Transverse colon (tissue), 4 donors: ENCODE data around the gene STXBP4. TPM values are rescaled to one million over a fixed set of nuclear protein-coding genes. Genes with fewer than 3 reads are reported as not detected.

Experiments used
- DNase-seq: peaks from one replicate; pipeline ENCODE4 v3.0.0-alpha.2; 2019
- H3K27ac ChIP-seq, 4 donors: fragments of 200-600 bp; sonication (generic); 2 replicates each; pipeline ENCODE4 v1.5.1; 2016 to 2018; ENCODE audit warnings: inconsistent platforms in 4 of 4
- H3K27me3 ChIP-seq: fragments of 200-600 bp; sonication (generic); 2 replicates; pipeline ENCODE4 v1.5.1; 2017; ENCODE audit warnings: inconsistent platforms
- H3K36me3 ChIP-seq, 4 donors: fragments of 200-600 bp; sonication (generic); 2 replicates each; pipeline ENCODE4 v1.5.1; 2017 to 2019; ENCODE audit warnings: inconsistent platforms in 4 of 4
- H3K4me1 ChIP-seq, 4 donors: fragments of 200-600 bp; sonication (generic); 2 replicates each; pipeline ENCODE4 v1.5.1; 2017 to 2020; ENCODE audit warnings: inconsistent platforms in 4 of 4
- H3K4me3 ChIP-seq, 4 donors: fragments of 200-600 bp; sonication (generic); 1 replicate in 1 of 4; 2 replicates in 3 of 4; pipeline versions ENCODE4 v1.5.1 to v1.6.1; 2017 to 2019; ENCODE audit warnings: inconsistent platforms in 4 of 4
- H3K9me3 ChIP-seq, 2 donors: fragments of 200-600 bp; sonication (generic); 2 replicates each; pipeline ENCODE4 v1.5.1; 2017 to 2019; ENCODE audit warnings: inconsistent platforms in 2 of 2
- EP300 ChIP-seq: sonication (generic); formaldehyde crosslinking; IDR thresholded peaks from one replicate; pipeline ENCODE4 v1.6.1; 2017; ENCODE audit warnings: antibody characterized with exemption, low read depth
- POLR2A ChIP-seq: fragments of 450-650 bp; IDR thresholded peaks from one replicate; pipeline ENCODE4 v1.6.1; 2016; ENCODE audit warnings: antibody characterized with exemption, mild to moderate bottlenecking, moderate library complexity
- POLR2AphosphoS5 ChIP-seq, 3 donors: sonication (generic); formaldehyde crosslinking; IDR thresholded peaks; one replicate each; pipeline ENCODE4 v1.6.1; 2016; ENCODE audit warnings: antibody characterized with exemption in 3 of 3
- WGBS, 2 donors: methylation state at CpG; one replicate each; pipeline ENCODE4 v1.1.5; 2018; ENCODE audit warnings: low coverage in 1 of 2; 5-methylcytosine and 5-hydroxymethylcytosine counted together
- in situ Hi-C, 4 donors: fragments of 200-750 bp; cut with MboI; loops; one replicate each; pipeline versions ENCODE4 v1.15.0 to v1.15.1; 2017; ENCODE audit warnings: low sequenced_read_pairs in 3 of 4, low pct_ligation_motif_present in 1 of 4, low pct_unique_long_range_greater_than_20kb in 1 of 4
- intact Hi-C: fragments of 100-400 bp; cut with DNase I; formaldehyde crosslinking; loops from one replicate; pipeline ENCODE4 v1.15.1; 2023; ENCODE audit warnings: low total_unique reads
- total RNA-seq, 4 donors: library from RNA; depleted of rRNA; stranded (reverse); fragments of >200 nt; gene quantifications; one replicate each; pipeline ENCODE4 v1.1.0, GENCODE V29; 2016
- TF ChIP-seq, protein P1 (sequence below), 5 experiments: fragments of 200-600 bp in 3 of 5; fragments of 450-650 bp in 2 of 5; sonication (generic) in 3 of 5; IDR thresholded peaks; 1 replicate in 2 of 5; 2 replicates in 3 of 5; pipeline ENCODE4 v1.5.1; 2016 to 2017; ENCODE audit warnings: antibody characterized with exemption in 5 of 5, inconsistent platforms in 3 of 5, mild to moderate bottlenecking in 2 of 5, moderate library complexity in 1 of 5

Gene STXBP4
- total RNA-seq, 4 donors from 2014 or later = 1.4 to 16.2 (median 4.4) TPM

DNA sequence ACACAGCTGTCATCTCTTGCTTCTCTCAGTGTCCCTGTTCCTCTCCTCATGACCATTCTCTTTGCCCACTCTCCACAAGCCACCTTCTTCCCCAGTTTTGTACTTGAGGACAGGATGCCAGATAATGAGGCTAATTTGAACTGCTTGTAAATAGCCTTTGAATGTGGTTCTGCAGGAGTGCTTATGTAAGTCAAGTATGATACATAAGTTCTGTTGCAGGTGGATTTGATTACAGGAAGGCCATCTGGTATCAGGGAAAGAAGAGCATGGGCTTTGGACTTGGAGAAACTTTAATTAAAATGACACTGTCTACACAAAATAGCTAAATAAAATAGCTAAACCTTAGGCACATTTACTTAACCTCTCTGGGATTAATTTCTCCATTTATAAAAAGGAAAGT, 176.0 kb downstream of the STXBP4 start:
- in situ Hi-C loops (no loop called here), intact Hi-C loops (no loop called here)
- no peak for TF ChIP-seq EP300
- TF ChIP-seq, protein P1, sequence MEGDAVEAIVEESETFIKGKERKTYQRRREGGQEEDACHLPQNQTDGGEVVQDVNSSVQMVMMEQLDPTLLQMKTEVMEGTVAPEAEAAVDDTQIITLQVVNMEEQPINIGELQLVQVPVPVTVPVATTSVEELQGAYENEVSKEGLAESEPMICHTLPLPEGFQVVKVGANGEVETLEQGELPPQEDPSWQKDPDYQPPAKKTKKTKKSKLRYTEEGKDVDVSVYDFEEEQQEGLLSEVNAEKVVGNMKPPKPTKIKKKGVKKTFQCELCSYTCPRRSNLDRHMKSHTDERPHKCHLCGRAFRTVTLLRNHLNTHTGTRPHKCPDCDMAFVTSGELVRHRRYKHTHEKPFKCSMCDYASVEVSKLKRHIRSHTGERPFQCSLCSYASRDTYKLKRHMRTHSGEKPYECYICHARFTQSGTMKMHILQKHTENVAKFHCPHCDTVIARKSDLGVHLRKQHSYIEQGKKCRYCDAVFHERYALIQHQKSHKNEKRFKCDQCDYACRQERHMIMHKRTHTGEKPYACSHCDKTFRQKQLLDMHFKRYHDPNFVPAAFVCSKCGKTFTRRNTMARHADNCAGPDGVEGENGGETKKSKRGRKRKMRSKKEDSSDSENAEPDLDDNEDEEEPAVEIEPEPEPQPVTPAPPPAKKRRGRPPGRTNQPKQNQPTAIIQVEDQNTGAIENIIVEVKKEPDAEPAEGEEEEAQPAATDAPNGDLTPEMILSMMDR (IDR thresholded peaks at IDR 0.05) = no peak
- no peak for TF ChIP-seq POLR2AphosphoS5 (IDR thresholded peaks at IDR 0.05)
- no peak for TF ChIP-seq POLR2A
- Histone ChIP-seq H3K27ac (no peak overlapping the region), H3K27me3 (no peaks in the 10 kb centered on the region), H3K36me3 (no peaks in the 10 kb centered on the region), H3K4me3 (no peak overlapping the region), H3K9me3 (no peaks in the 10 kb centered on the region), H3K4me1 (no peaks in the 10 kb centered on the region)
- no peak for DNase-seq

DNA sequence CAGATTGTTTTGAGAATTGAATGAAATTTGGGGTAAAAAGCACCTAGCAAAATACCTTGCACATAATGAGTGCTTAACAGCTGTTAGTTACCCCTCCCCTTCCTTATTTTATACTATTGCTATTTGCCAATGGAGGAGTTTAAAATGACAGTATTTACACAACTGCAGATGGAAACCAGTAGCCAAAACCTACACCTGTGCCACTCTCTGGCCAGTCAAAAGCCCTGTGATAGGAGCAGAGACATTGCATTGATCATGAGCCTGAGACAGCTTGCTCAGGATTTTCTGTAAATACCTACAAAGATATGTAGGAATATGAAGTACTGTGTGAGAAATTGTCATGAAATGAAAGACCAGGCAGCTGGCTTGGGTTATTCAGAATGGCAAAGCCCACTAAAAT, 180.9 kb downstream of the STXBP4 start:
- no peak for TF ChIP-seq EP300
- no peak for DNase-seq
- intact Hi-C loops (no loop called here), in situ Hi-C loops (no loop called here)
- Histone ChIP-seq H3K4me3 (no peak overlapping the region), H3K4me1 (no peaks in the 10 kb centered on the region), H3K27ac (no peak overlapping the region), H3K36me3 (no peaks in the 10 kb centered on the region), H3K9me3 (no peaks in the 10 kb centered on the region), H3K27me3 (no peaks in the 10 kb centered on the region)

DNA sequence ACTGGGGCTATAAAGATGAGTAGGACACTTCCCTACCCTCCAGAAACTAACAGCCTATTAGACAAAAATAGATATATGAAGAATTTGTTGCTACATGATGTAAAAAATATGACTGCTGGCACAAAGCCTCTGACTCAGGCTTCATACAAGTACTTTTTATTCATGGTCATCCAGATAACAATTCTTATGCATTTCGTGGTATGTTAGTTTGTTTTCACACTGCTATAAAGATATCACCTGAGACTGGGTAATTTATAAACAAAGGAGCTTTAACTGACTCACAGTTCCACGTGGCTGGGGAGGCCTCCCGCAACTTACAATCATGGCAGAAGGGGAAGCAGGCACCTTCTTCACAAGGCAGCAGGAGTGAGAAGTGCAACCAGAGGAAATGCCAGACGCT, 183.7 kb downstream of the STXBP4 start:
- H3K27me3 ChIP-seq = no peaks in the 10 kb centered on the region
- no peak overlapping the region for H3K27ac ChIP-seq
- no peaks in the 10 kb centered on the region for H3K4me1 ChIP-seq
- no peak for TF ChIP-seq POLR2AphosphoS5 (IDR thresholded peaks at IDR 0.05)
- TF ChIP-seq, protein P1 (IDR thresholded peaks at IDR 0.05) = no peak
- no peak for TF ChIP-seq POLR2A
- TF ChIP-seq EP300 = no peak
- no peak overlapping the region for H3K4me3 ChIP-seq
- no peaks in the 10 kb centered on the region for H3K36me3 ChIP-seq
- in situ Hi-C loops (loop anchor here in 1 of 4 donors (25.0 kb wide), 1 partner anchor 90 kb away; no protein-coding TSS in a partner anchor), intact Hi-C loops (no loop called here)
- H3K9me3 ChIP-seq = no peaks in the 10 kb centered on the region
- DNase-seq = no peak
- 58% methylated on average over 4 of the region's 4 CpGs; no CpG with 5 or more reads in 1 of the 2 donors for WGBS, 2 donors

DNA sequence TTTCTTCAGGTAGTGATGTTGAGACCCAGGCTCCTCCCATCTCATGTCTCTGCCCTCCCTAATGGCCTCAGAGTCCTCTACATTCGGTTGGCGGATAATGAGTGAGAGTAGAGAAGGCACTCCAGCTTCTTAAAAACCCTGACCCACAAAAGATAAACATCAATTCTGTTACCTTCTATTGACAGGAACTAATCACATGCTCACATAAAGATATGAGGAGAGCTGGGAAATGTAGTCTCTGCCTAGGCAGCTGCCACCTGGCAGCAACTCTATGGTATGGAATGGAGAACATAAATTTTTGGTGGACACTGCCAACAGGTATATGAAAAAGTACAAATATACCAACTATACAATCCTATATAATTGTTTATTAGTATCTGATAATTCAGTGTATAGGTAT, 185.5 kb downstream of the STXBP4 start:
- Histone ChIP-seq H3K36me3 (no peaks in the 10 kb centered on the region), H3K4me3 (no peak overlapping the region), H3K9me3 (no peaks in the 10 kb centered on the region), H3K27me3 (no peaks in the 10 kb centered on the region), H3K27ac (no peak overlapping the region), H3K4me1 (no peaks in the 10 kb centered on the region)
- TF ChIP-seq, protein P1 (IDR thresholded peaks at IDR 0.05) = no peak
- TF ChIP-seq EP300 (no peak), POLR2AphosphoS5 (IDR thresholded peaks at IDR 0.05) (no peak), POLR2A (no peak)
- no peak for DNase-seq
- 92 to 100% methylated on average over 1 to 2 of the region's 2 CpGs for WGBS, 2 donors
- in situ Hi-C loops = loop anchor here in 1 of 4 donors (25.0 kb wide), 1 partner anchor 92 kb away; no protein-coding TSS in a partner anchor
- intact Hi-C loops = no loop called here

DNA sequence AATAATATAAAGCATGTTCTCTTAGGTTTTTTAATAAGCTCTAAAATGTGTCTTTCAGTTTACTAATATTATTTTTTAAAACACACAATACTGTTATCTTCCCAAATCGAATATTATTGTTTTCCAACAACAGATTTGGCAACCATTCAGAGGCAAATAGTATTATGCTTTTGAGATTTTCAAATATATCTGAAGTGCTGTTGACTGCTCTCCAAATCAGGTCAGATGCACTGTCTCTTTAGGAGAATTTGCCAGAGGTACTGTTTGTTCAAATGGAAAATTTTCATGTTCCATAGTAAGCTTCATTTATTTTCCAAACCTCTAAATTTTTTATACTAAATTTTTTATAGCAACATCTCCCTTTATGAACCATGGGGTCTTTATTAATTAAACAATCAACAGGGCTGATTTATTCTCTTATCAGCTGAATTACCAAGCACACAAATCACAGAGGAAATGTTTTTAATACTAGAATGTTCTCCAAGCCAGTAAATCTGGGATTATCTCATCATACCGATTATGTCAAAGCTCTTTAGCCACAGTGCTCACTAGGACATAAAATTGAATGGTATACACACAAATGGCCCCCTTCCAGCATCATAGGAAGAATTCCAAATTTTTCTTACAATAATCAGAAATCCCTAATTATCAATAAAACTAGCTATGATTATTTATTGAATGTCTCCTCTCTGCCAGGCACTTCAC, 187.4 kb downstream of the STXBP4 start:
- Histone ChIP-seq H3K4me3 (no peak overlapping the region), H3K4me1 (no peaks in the 10 kb centered on the region), H3K9me3 (no peaks in the 10 kb centered on the region), H3K27ac (no peak overlapping the region), H3K36me3 (no peaks in the 10 kb centered on the region), H3K27me3 (no peaks in the 10 kb centered on the region)
- intact Hi-C loops = no loop called here
- TF ChIP-seq EP300 (no peak), POLR2AphosphoS5 (IDR thresholded peaks at IDR 0.05) (no peak), POLR2A (no peak)
- TF ChIP-seq, protein P1 (IDR thresholded peaks at IDR 0.05) = no peak
- 83 to 84% methylated on average over 2 of the region's 2 CpGs for WGBS, 2 donors
- no peak for DNase-seq
- in situ Hi-C loops = loop anchor here in 1 of 4 donors (25.0 kb wide), 1 partner anchor 94 kb away; no protein-coding TSS in a partner anchor
